HEK293 (cell line): ENCODE results near the gene NET1.
A peak's percentile ranks its signal among the peaks of the same experiment; 100 is the strongest.

Experiments used
- CTCF ChIA-PET: fragments of 350-600 bp; formaldehyde crosslinking; extraction: SDS; loops from one replicate; lab custom pipeline; 2021; ENCODE audit warnings: antibody characterized with exemption; lab: Yijun Ruan, JAX
- POLR2A ChIA-PET: fragments of 300-600 bp; formaldehyde crosslinking; extraction: SDS; loops from one replicate; lab custom pipeline; 2020; ENCODE audit warnings: antibody characterized with exemption, inconsistent platforms; lab: Yijun Ruan, JAX
- H3K27ac ChIP-seq: fragments of 200-500 bp; sonication (Bioruptor generic); 2 replicates; pipeline ENCODE4 v1.5.1; 2014; ENCODE audit warnings: low read depth, low read length, control low read depth, inconsistent platforms; ENCODE audit errors: extremely low read depth
- H3K36me3 ChIP-seq, 2 experiments: fragments of 200-500 bp in 1 of 2; sonication (Bioruptor generic) in 1 of 2; 1 replicate in 1 of 2; 2 replicates in 1 of 2; pipeline ENCODE4 v1.5.1; 2014 to 2017; ENCODE audit warnings: inconsistent platforms in 2 of 2, low read length in 2 of 2; ENCODE audit not compliant: control insufficient read depth in 2 of 2, insufficient read depth in 1 of 2
- H3K4me1 ChIP-seq: fragments of 200-500 bp; sonication (Bioruptor generic); 2 replicates; pipeline ENCODE4 v1.5.1; 2014; ENCODE audit warnings: mild to moderate bottlenecking, low read length, inconsistent platforms; ENCODE audit not compliant: control insufficient read depth, insufficient read depth
- H3K4me3 ChIP-seq: 2 replicates; pipeline ENCODE4 v1.5.1; 2011; ENCODE audit warnings: low read depth, mild to moderate bottlenecking, control low read depth, low read length, moderate library complexity
- H3K9me3 ChIP-seq: fragments of 200-500 bp; sonication (Bioruptor generic); 2 replicates; pipeline ENCODE4 v1.5.1; 2014; ENCODE audit warnings: low read depth, low read length, inconsistent platforms; ENCODE audit not compliant: control insufficient read depth, insufficient read depth
- HOXC10 ChIP-seq: sonication (generic); formaldehyde crosslinking; IDR thresholded peaks from 2 replicates; pipeline ENCODE4 v1.8.1; 2023; ENCODE audit warnings: mild to moderate bottlenecking, missing genetic modification reagents
- KLF1 ChIP-seq: fragments of 450-650 bp; formaldehyde crosslinking; IDR thresholded peaks from 2 replicates; pipeline ENCODE4 v1.5.1; 2016; ENCODE audit warnings: missing biosample characterization, missing genetic modification characterization
- KLF9 ChIP-seq: fragments of 450-650 bp; formaldehyde crosslinking; IDR thresholded peaks from 2 replicates; pipeline ENCODE4 v1.5.1; 2016; ENCODE audit warnings: missing biosample characterization, missing genetic modification characterization, low read depth
- RBAK ChIP-seq: fragments of 450-650 bp; formaldehyde crosslinking; IDR thresholded peaks from 2 replicates; pipeline ENCODE4 v1.5.1; 2016; ENCODE audit warnings: missing biosample characterization, missing genetic modification characterization
- SETDB1 ChIP-seq: IDR thresholded peaks from one replicate; pipeline ENCODE4 v1.6.1; 2017; ENCODE audit warnings: mild to moderate bottlenecking, low read length, moderate library complexity, mixed read lengths; ENCODE audit not compliant: insufficient read length
- ZNF302 ChIP-seq: fragments of 450-650 bp; formaldehyde crosslinking; IDR thresholded peaks from 2 replicates; pipeline ENCODE4 v1.5.1; 2016; ENCODE audit warnings: missing biosample characterization, missing genetic modification characterization, low read depth
- ZNF37A ChIP-seq: fragments of 450-650 bp; IDR thresholded peaks from 2 replicates; pipeline ENCODE4 v1.5.1; 2018; ENCODE audit warnings: missing biosample characterization, missing genetic modification characterization
- ZNF626 ChIP-seq: fragments of 450-650 bp; sonication (Bioruptor Pico); formaldehyde crosslinking; IDR thresholded peaks from 2 replicates; pipeline ENCODE4 v1.5.1; 2018; ENCODE audit warnings: missing biosample characterization, missing genetic modification characterization, inconsistent platforms
- TF ChIP-seq, protein P1 (sequence below): fragments of 450-650 bp; formaldehyde crosslinking; IDR thresholded peaks from 2 replicates; pipeline ENCODE4 v1.5.1; 2016; ENCODE audit warnings: missing biosample characterization, missing genetic modification characterization
- TF ChIP-seq, protein P2 (sequence below): fragments of 450-650 bp; formaldehyde crosslinking; conservative IDR thresholded peaks from 2 replicates; pipeline ENCODE4 v1.5.1; 2016; ENCODE audit warnings: low read depth, missing biosample characterization, missing genetic modification characterization
- TF ChIP-seq, protein P3 (sequence below): fragments of 450-650 bp; formaldehyde crosslinking; IDR thresholded peaks from 2 replicates; pipeline ENCODE4 v1.5.1; 2016; ENCODE audit warnings: missing biosample characterization, missing genetic modification characterization
- TF ChIP-seq, protein P4 (sequence below): fragments of 450-650 bp; formaldehyde crosslinking; IDR thresholded peaks from 2 replicates; pipeline ENCODE4 v1.5.1; 2017; ENCODE audit warnings: missing biosample characterization, missing genetic modification characterization

Gene NET1

DNA sequence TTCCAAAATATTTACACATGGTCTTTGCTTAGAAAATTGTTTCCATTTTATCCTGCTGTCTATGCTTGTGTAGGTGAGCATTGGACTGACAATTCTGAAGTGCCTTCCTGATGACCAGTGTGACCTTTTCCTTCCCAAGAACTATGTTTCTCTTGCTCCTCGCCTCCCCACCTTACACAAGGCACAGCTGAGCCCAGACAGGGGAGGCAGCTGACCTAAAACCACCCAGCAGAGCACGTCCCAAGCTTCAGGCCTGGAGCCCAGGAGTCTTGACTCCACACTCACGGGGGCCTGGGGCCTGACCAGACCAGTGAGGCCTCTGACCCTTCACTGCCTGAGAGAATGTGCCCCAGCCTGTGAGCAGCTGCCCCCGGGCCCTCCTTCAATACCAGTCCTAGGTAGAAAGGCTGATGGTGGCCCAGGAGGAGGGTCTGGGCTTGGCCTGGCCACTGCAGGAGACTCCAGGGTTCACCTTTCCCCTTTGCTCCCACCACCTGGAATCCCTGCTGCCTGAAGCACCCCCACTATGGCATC lies 80.0 kb downstream of the NET1 start:
- H3K9me3 ChIP-seq, result no peaks in the 10 kb centered on the region
- no peak overlapping the region for H3K27ac ChIP-seq
- no peak overlapping the region for H3K4me3 ChIP-seq
- no peaks in the 10 kb centered on the region for H3K4me1 ChIP-seq
- no peaks in the 10 kb centered on the region for H3K36me3 ChIP-seq
- ChIA-PET POLR2A (interaction anchor here (1.5 kb wide), 1 partner anchor 46 kb away, joined by 3 read pairs; no protein-coding TSS in a partner anchor), CTCF (interaction anchor here (0.6 kb wide), 1 partner anchor 59 kb away, joined by 4 read pairs; no protein-coding TSS in a partner anchor)
- TF ChIP-seq HOXC10 (CRISPR knock-in tag) (no peak), SETDB1 (peak; percentile 31)

DNA sequence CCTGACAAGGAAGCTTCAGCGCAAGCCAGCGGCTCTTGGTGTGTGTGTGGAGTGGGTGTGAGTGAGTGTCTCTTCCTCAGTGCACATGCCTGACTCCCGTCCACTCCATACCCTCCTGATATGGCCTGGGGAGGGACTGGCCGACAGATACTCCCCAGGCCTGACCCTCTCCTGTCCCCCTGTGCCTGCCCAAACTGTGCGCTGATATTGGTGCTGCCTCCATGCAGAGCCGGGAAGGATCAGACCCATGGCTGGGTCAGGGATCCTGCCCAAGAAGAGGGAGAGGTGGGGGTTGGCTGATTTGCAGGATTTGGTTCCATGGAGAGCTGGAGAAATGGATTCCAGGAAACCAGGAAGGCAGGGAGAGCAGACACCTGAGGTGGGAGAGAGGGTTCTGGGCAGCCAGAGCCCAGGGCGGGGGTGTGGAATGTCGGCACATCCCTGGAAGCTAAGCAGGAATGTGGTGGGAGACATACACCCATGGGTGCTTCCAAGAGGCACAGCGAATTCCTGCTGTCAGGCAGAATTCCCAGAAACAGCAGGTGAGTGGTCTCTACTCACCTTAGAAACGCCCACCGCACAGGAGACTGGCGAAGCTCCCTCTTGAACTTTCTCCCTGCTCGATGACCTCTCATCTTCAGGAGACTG lies 80.7 kb downstream of the NET1 start:
- Histone ChIP-seq H3K9me3 (no peaks in the 10 kb centered on the region), H3K27ac (no peak overlapping the region), H3K36me3 (no peaks in the 10 kb centered on the region), H3K4me3 (no peak overlapping the region), H3K4me1 (no peaks in the 10 kb centered on the region)
- ChIA-PET CTCF (interaction anchor here (0.6 kb wide), 1 partner anchor 59 kb away, joined by 4 read pairs; no protein-coding TSS in a partner anchor), POLR2A (interaction anchor here (1.5 kb wide), 1 partner anchor 47 kb away, joined by 3 read pairs; no protein-coding TSS in a partner anchor)
- TF ChIP-seq KLF1, result no peak
- no peak for TF ChIP-seq ZNF37A (tag by site-specific recombination)
- TF ChIP-seq, protein P1, sequence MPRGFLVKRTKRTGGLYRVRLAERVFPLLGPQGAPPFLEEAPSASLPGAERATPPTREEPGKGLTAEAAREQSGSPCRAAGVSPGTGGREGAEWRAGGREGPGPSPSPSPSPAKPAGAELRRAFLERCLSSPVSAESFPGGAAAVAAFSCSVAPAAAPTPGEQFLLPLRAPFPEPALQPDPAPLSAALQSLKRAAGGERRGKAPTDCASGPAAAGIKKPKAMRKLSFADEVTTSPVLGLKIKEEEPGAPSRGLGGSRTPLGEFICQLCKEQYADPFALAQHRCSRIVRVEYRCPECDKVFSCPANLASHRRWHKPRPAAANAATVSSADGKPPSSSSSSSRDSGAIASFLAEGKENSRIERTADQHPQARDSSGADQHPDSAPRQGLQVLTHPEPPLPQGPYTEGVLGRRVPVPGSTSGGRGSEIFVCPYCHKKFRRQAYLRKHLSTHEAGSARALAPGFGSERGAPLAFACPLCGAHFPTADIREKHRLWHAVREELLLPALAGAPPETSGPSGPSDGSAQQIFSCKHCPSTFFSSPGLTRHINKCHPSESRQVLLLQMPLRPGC, result no peak
- TF ChIP-seq, protein P2, sequence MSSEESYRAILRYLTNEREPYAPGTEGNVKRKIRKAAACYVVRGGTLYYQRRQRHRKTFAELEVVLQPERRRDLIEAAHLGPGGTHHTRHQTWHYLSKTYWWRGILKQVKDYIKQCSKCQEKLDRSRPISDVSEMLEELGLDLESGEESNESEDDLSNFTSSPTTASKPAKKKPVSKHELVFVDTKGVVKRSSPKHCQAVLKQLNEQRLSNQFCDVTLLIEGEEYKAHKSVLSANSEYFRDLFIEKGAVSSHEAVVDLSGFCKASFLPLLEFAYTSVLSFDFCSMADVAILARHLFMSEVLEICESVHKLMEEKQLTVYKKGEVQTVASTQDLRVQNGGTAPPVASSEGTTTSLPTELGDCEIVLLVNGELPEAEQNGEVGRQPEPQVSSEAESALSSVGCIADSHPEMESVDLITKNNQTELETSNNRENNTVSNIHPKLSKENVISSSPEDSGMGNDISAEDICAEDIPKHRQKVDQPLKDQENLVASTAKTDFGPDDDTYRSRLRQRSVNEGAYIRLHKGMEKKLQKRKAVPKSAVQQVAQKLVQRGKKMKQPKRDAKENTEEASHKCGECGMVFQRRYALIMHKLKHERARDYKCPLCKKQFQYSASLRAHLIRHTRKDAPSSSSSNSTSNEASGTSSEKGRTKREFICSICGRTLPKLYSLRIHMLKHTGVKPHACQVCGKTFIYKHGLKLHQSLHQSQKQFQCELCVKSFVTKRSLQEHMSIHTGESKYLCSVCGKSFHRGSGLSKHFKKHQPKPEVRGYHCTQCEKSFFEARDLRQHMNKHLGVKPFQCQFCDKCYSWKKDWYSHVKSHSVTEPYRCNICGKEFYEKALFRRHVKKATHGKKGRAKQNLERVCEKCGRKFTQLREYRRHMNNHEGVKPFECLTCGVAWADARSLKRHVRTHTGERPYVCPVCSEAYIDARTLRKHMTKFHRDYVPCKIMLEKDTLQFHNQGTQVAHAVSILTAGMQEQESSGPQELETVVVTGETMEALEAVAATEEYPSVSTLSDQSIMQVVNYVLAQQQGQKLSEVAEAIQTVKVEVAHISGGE, result no peak
- TF ChIP-seq, protein P3, sequence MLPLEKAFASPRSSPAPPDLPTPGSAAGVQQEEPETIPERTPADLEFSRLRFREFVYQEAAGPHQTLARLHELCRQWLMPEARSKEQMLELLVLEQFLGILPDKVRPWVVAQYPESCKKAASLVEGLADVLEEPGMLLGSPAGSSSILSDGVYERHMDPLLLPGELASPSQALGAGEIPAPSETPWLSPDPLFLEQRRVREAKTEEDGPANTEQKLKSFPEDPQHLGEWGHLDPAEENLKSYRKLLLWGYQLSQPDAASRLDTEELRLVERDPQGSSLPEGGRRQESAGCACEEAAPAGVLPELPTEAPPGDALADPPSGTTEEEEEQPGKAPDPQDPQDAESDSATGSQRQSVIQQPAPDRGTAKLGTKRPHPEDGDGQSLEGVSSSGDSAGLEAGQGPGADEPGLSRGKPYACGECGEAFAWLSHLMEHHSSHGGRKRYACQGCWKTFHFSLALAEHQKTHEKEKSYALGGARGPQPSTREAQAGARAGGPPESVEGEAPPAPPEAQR, result no peak

DNA sequence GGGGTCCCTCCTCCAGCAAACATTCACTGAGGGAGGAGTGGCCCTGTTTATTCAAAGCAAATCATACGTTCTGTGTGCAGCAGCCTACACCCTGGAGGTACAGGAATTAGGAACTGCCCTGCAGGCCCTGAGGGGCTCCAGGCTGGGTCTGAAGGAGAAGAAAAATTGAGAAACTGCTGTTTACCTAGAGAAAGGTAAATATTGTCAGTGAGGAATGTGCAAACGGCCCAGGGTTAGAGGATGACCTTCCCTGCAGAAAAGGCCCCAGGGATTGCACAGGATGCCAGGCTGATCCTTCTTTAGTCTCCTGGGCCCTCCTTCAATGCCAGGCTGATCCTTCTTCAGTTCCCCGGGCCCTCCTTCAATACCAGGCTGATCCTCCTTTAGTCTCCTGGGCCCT lies 81.3 kb downstream of the NET1 start:
- TF ChIP-seq ZNF302 (tag by site-specific recombination) (no peak), ZNF626 (no peak), RBAK (tag by site-specific recombination) (no peak), KLF9 (tag by site-specific recombination) (no peak)
- TF ChIP-seq, protein P4, sequence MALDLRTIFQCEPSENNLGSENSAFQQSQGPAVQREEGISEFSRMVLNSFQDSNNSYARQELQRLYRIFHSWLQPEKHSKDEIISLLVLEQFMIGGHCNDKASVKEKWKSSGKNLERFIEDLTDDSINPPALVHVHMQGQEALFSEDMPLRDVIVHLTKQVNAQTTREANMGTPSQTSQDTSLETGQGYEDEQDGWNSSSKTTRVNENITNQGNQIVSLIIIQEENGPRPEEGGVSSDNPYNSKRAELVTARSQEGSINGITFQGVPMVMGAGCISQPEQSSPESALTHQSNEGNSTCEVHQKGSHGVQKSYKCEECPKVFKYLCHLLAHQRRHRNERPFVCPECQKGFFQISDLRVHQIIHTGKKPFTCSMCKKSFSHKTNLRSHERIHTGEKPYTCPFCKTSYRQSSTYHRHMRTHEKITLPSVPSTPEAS, result no peak
- Histone ChIP-seq H3K9me3 (no peaks in the 10 kb centered on the region), H3K4me1 (no peaks in the 10 kb centered on the region), H3K36me3 (no peaks in the 10 kb centered on the region), H3K4me3 (no peak overlapping the region), H3K27ac (no peak overlapping the region)
- POLR2A ChIA-PET, result interaction anchor here (1.5 kb wide), 1 partner anchor 48 kb away, joined by 3 read pairs; no protein-coding TSS in a partner anchor
- CTCF ChIA-PET, result interaction anchor here (0.6 to 0.7 kb wide), 2 partner anchors 58 to 459 kb away, joined by 3 to 4 read pairs; no protein-coding TSS in a partner anchor
